ENCODE results near the gene GNG10.
A peak's percentile ranks its signal among the peaks of the same experiment; 100 is the strongest.

Gene GNG10

GRCh38 chr9:111633389-111633736 lies 28.0 kb upstream of the GNG10 start:
- TF ChIP-seq ZNF274 (IDR thresholded peaks at IDR 0.05; ENCODE audit: low read depth, low read length): no peak

GRCh38 chr9:111634860-111635259 lies 26.5 kb upstream of the GNG10 start:
- no peak for TF ChIP-seq ZNF274 (IDR thresholded peaks at IDR 0.05; ENCODE audit: low read depth, low read length)

More at GRCh38 chr9:111633389-111633736, 28.0 kb upstream of the GNG10 start:
- no peak overlapping the region for H3K4me3 ChIP-seq (ENCODE audit: low read length)

GRCh38 chr9:111637421-111637950 lies 23.9 kb upstream of the GNG10 start:
- TF ChIP-seq ZNF274 (IDR thresholded peaks at IDR 0.05; ENCODE audit: low read depth, low read length): no peak
- no peak overlapping the region for H3K4me3 ChIP-seq (ENCODE audit: low read length)

More at GRCh38 chr9:111634860-111635259, 26.5 kb upstream of the GNG10 start:
- no peak overlapping the region for H3K4me3 ChIP-seq (ENCODE audit: low read length)

- no peak overlapping the region for H3K4me3 ChIP-seq (ENCODE audit: low read length)
- no peak for TF ChIP-seq ZNF274 (IDR thresholded peaks at IDR 0.05; ENCODE audit: low read depth, low read length)
Observed at GRCh38 chr9:111644195-111644772, 17.1 kb upstream of the GNG10 start.

GRCh38 chr9:111645806-111646205 lies 15.6 kb upstream of the GNG10 start:
- H3K4me3 ChIP-seq (ENCODE audit: low read length): no peak overlapping the region
- no peak for TF ChIP-seq ZNF274 (IDR thresholded peaks at IDR 0.05; ENCODE audit: low read depth, low read length)

GRCh38 chr9:111646417-111646816 lies 15.0 kb upstream of the GNG10 start:
- TF ChIP-seq ZNF274 (IDR thresholded peaks at IDR 0.05; ENCODE audit: low read depth, low read length): no peak
- H3K4me3 ChIP-seq (ENCODE audit: low read length): no peak overlapping the region

- TF ChIP-seq ZNF274 (IDR thresholded peaks at IDR 0.05; ENCODE audit: low read depth, low read length): no peak
- no peak overlapping the region for H3K4me3 ChIP-seq (ENCODE audit: low read length)
Observed at GRCh38 chr9:111648066-111648465, 13.3 kb upstream of the GNG10 start.

- no peak overlapping the region for H3K4me3 ChIP-seq (ENCODE audit: low read length)
- no peak for TF ChIP-seq ZNF274 (IDR thresholded peaks at IDR 0.05; ENCODE audit: low read depth, low read length)
Observed at GRCh38 chr9:111649016-111649415, 12.4 kb upstream of the GNG10 start.

GRCh38 chr9:111657051-111657450 lies 4.4 kb upstream of the GNG10 start:
- H3K4me3 ChIP-seq (ENCODE audit: low read length): no peak overlapping the region
- TF ChIP-seq ZNF274 (IDR thresholded peaks at IDR 0.05; ENCODE audit: low read depth, low read length): no peak

- TF ChIP-seq ZNF274 (IDR thresholded peaks at IDR 0.05; ENCODE audit: low read depth, low read length): no peak
- no peak overlapping the region for H3K4me3 ChIP-seq (ENCODE audit: low read length)
Observed at GRCh38 chr9:111658943-111659342, 2.5 kb upstream of the GNG10 start.

- no peak for TF ChIP-seq ZNF274 (IDR thresholded peaks at IDR 0.05; ENCODE audit: low read depth, low read length)
- no peak overlapping the region for H3K4me3 ChIP-seq (ENCODE audit: low read length)
Observed at GRCh38 chr9:111659691-111660090, 1.7 kb upstream of the GNG10 start.

- TF ChIP-seq ZNF274 (IDR thresholded peaks at IDR 0.05; ENCODE audit: low read depth, low read length): no peak
- peak overlapping the region; percentile 82 for H3K4me3 ChIP-seq (ENCODE audit: low read length)
Observed at GRCh38 chr9:111661802-111662521, 557 bp downstream of the GNG10 start.

GRCh38 chr9:111662576-111663300 lies 1.3 kb downstream of the GNG10 start:
- peak overlapping the region; percentile 82; the same call in 1 of the 2 replicates for H3K4me3 ChIP-seq (ENCODE audit: low read length)
- no peak for TF ChIP-seq ZNF274 (IDR thresholded peaks at IDR 0.05; ENCODE audit: low read depth, low read length)

- H3K4me3 ChIP-seq (ENCODE audit: low read length): no peak overlapping the region
- no peak for TF ChIP-seq ZNF274 (IDR thresholded peaks at IDR 0.05; ENCODE audit: low read depth, low read length)
Observed at GRCh38 chr9:111663301-111663823, 2.0 kb downstream of the GNG10 start.
